HEK293T (cell line): ENCODE data around the gene TTC23L.

Source experiments
- CTCF ChIA-PET: fragments of 350-600 bp; formaldehyde crosslinking; extraction: SDS; loops from one replicate; lab custom pipeline; 2021; ENCODE audit warnings: antibody characterized with exemption, inconsistent platforms; lab: Yijun Ruan, JAX
- POLR2A ChIA-PET: fragments of 350-600 bp; formaldehyde crosslinking; extraction: SDS; loops from one replicate; lab custom pipeline; 2020; ENCODE audit warnings: antibody characterized with exemption, inconsistent platforms; lab: Yijun Ruan, JAX
- DNase-seq: peaks from one replicate; pipeline ENCODE4 v3.0.0; 2012; ENCODE audit warnings: mixed read lengths; ENCODE audit errors: extremely low spot score
- ARNT ChIP-seq: fragments of 450-650 bp; IDR thresholded peaks from 2 replicates; pipeline ENCODE4 v1.6.1; 2017; ENCODE audit warnings: mild to moderate bottlenecking
- BHLHE40 ChIP-seq: fragments of 450-650 bp; IDR thresholded peaks from 2 replicates; pipeline ENCODE4 v1.6.1; 2016; ENCODE audit warnings: mild to moderate bottlenecking, moderate library complexity, borderline replicate concordance
- CTBP1 ChIP-seq: fragments of 450-650 bp; IDR thresholded peaks from 2 replicates; pipeline ENCODE4 v1.6.1; 2016; ENCODE audit warnings: borderline replicate concordance
- ELF4 ChIP-seq: fragments of 450-650 bp; IDR thresholded peaks from 2 replicates; pipeline ENCODE4 v1.6.1; 2017; ENCODE audit warnings: antibody characterized with exemption
- FOXA1 ChIP-seq: fragments of 450-650 bp; IDR thresholded peaks from 2 replicates; pipeline ENCODE4 v1.6.1; 2016; ENCODE audit warnings: mild to moderate bottlenecking
- FOXK2 ChIP-seq: fragments of 450-650 bp; IDR thresholded peaks from 2 replicates; pipeline ENCODE4 v1.6.1; 2016; ENCODE audit warnings: mild to moderate bottlenecking
- FOXM1 ChIP-seq: fragments of 450-650 bp; IDR thresholded peaks from 2 replicates; pipeline ENCODE4 v1.6.1; 2017; ENCODE audit warnings: mild to moderate bottlenecking, borderline replicate concordance
- HDGF ChIP-seq: fragments of 450-650 bp; IDR thresholded peaks from 2 replicates; pipeline ENCODE4 v1.6.1; 2017; ENCODE audit warnings: antibody characterized with exemption, borderline replicate concordance
- L3MBTL2 ChIP-seq: fragments of 450-650 bp; conservative IDR thresholded peaks from 2 replicates; pipeline ENCODE4 v1.6.1; 2016; ENCODE audit warnings: mild to moderate bottlenecking
- LEF1 ChIP-seq: fragments of 450-650 bp; IDR thresholded peaks from 2 replicates; pipeline ENCODE4 v1.6.1; 2017; ENCODE audit warnings: mild to moderate bottlenecking, borderline replicate concordance
- NFRKB ChIP-seq: fragments of 450-650 bp; IDR thresholded peaks from 2 replicates; pipeline ENCODE4 v1.6.1; 2016; ENCODE audit warnings: mild to moderate bottlenecking, moderate library complexity
- PKNOX1 ChIP-seq: fragments of 450-650 bp; IDR thresholded peaks from 2 replicates; pipeline ENCODE4 v1.6.1; 2016
- SP1 ChIP-seq: fragments of 450-650 bp; IDR thresholded peaks from 2 replicates; pipeline ENCODE4 v1.6.1; 2017
- SUZ12 ChIP-seq: fragments of 450-650 bp; IDR thresholded peaks from 2 replicates; pipeline ENCODE4 v1.6.1; 2016; ENCODE audit warnings: mild to moderate bottlenecking
- TARDBP ChIP-seq: fragments of 450-650 bp; IDR thresholded peaks from 2 replicates; pipeline ENCODE4 v1.6.1; 2016
- ZNF384 ChIP-seq: fragments of 450-650 bp; IDR thresholded peaks from 2 replicates; pipeline ENCODE4 v1.6.1; 2016

TTC23L gene, protein sequence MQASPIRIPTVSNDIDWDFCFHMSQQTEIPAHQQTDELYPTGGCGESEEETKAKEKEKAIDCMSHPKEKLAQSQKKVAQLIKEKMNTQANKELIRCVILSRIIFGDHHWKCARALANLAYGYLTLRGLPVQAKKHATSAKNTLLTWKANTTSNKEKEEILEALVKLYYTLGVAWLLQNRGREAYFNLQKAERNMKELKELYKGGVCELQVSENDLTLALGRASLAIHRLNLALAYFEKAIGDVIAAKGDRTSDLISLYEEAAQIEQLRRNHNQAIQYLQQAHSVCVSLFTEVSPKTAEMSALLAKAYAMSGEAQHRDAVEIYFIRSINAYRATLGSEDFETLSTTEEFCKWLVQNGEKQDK

DNA sequence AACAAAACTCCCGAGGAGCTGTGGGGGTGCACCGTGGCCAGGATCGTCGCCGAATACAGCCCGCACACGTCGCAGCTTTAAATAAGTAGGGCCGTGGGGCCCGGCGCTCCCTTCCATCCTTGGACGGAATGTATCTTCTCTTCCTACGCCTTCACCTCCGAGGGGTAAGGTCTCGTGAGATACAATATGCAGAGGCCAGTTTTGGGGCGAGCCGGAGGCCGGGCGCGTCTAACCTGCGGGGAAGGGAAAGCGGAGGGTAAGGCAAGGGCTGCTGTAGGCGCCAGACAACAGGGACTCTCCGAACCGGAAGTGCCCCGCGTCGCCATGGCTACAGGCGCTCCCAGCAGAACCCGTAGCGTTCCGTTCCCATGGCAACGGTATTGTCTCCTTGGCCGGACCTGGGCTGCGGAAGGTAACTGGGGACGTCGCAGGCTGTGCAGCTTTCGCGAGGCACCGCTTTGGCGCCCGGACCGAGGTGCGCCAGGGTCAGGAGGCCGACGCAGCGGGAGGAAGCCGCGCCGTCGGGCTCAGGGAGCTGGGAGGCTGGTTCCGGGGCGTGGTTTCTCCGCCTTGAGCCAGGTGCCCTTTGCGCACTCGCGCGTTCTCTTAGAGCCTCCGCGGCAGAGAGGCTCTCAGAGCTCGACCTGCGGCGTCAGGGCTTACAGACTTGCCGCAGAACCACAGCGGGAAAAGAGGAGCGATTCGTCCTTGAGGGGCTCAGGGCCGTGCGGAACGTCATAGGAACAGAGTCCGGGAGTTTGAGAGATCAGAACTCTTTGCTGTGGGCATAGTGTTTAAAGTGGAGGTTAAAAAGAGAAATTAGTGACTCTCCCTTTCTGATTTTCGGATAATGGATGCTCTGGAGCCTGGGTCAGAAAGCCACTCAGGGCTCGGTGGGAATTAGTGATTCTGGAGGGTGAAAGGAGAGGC, at the start of gene TTC23L:
TTC23L (plus strand) TSS at position 380 of the 930 bp plus-strand sequence. CDS start 1,508 bp downstream, outside the sequence.
- peak; percentile 89 for DNase-seq
- ChIA-PET POLR2A (interaction anchor here (0.7 to 2.1 kb wide), 8 partner anchors 10 to 184 kb away, joined by 3 to 8 read pairs (median 4); partner anchors contain the start of genes BRIX1 and RAD1), CTCF (no interaction called here)
- TF ChIP-seq HDGF (no peak), L3MBTL2 (peak; percentile 77), ELF4 (peak; percentile 43; the same call in 1 of the 2 replicates), PKNOX1 (no peak), FOXM1 (no peak)

DNA sequence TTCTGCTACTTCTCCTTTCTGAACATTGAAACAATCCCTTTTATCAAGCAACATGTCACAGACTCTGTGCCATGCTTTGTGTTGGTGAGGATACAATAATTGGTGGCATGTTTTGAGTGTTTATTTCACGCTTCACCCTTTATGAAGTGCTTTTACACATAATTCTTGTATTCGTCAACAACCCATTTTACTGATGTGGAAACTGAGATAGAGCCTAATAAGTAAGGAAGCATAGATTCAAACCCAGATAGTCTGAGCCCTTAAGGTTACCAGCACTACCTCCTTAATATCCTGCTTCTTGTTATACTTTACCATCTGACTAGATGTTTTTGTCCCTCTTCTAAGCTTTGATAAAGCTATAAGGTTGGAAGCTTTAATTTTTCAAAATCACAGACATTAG, 49.3 kb upstream of the TTC23L start:
- CTCF ChIA-PET: no interaction called here
- DNase-seq: no peak
- POLR2A ChIA-PET: no interaction called here
- TF ChIP-seq SP1 (no peak), PKNOX1 (no peak), CTBP1 (no peak), ELF4 (no peak), FOXM1 (no peak), LEF1 (no peak), BHLHE40 (no peak), FOXA1 (no peak), TARDBP (no peak), SUZ12 (no peak), NFRKB (no peak), L3MBTL2 (no peak), HDGF (no peak), FOXK2 (no peak), ARNT (no peak)

GRCh38 chr5:34790069-34790468, 48.9 kb upstream of the TTC23L start:
- POLR2A ChIA-PET: no interaction called here
- TF ChIP-seq FOXM1 (no peak), FOXA1 (no peak), CTBP1 (no peak), FOXK2 (no peak), ZNF384 (no peak), ELF4 (no peak), PKNOX1 (no peak), ARNT (no peak), BHLHE40 (no peak), LEF1 (no peak), NFRKB (no peak), L3MBTL2 (no peak), HDGF (no peak), SP1 (no peak), SUZ12 (no peak), TARDBP (no peak)
- CTCF ChIA-PET: no interaction called here
- no peak for DNase-seq

GRCh38 chr5:34791761-34792244, 47.2 kb upstream of the TTC23L start:
- TF ChIP-seq LEF1 (no peak), SP1 (no peak), ARNT (no peak), HDGF (no peak), NFRKB (no peak), TARDBP (no peak), FOXM1 (no peak), L3MBTL2 (no peak), BHLHE40 (no peak), FOXK2 (no peak), PKNOX1 (no peak), FOXA1 (no peak), ZNF384 (no peak), CTBP1 (no peak)
- ChIA-PET POLR2A (interaction anchor here (1.1 kb wide), 1 partner anchor 105 kb away, joined by 3 read pairs; no protein-coding TSS in a partner anchor), CTCF (no interaction called here)
- no peak for DNase-seq
